ENCODE data around the gene ALOXE3.
"Not testable (repeated sequence)": the region's sequence is repeated elsewhere in the genome, so short reads cannot be mapped to it uniquely, and the experiment has no call there.

ALOXE3 gene

DNA sequence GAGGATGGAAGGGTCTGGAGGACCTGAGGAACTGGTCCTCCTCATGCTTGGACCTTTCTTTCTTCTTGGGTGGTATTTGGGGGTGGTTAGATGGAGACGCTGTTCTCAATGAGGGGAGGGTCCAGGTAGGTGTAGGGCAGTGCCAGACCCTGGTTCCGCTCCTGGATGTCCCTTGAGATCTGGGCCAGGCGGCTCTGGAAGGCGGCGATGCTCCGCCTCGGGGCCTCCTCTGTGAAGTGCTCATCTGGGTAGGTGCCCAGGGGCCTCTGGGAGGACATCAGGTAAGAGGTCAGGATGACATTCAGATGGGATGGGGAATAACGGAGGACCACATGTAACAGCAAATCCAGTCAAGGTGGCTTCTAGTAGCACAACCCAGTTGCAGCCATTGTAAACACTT is 21.8 kb downstream of the ALOXE3 start:
- DNase-seq (ENCODE audit: low spot score), result no peak

DNA sequence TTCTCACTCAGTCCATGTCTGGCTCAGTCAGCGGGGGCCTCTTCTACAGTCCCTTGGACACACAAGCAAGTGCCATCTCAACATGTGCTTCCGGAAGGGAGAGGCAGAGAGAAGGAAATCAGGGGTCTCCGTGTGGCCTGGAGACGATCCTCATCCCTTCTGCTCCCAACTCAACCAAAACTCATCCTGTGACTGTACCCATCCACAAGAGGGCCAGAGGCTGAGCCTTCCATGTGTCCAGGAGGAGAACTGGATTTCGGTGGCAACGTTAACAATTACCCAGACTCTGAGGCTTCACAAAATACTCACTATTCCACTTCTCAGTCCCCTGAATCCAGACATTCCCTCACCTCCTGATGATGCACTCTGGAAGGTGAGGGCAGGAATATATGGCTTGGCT is 23.0 kb downstream of the ALOXE3 start:
- no peak for DNase-seq (ENCODE audit: low spot score)

DNA sequence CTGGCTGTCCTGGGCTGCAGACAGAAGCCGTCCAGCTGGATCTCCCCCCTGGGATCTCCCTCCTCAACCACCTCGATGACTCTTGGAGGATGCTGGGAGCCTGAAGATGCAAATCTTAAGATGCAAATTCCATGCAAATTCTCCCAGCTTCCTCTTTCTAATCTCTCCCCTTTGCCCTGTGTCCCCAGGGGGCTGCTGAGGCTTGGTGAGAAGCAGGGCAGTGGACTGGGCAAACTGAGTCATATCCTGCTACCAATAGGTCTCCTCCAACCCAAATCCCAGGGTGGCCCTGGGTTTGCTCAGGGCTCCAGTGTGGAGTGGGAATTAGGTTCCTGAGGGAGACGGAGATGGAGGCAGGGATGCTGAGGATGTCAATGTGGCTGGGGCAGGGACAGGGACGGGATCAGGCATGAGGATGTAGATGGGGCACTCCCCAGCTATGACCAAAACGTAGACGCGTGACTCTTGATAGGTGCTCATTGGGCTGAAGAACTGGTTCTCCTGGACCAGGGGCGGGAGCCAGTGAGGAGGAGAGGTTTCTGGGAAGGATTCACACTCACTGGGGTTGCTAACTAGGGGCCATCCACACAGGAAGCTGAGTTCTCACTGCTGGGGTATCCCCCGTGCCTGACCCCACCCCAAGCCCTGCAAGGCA is 27.2 kb downstream of the ALOXE3 start:
- no peak for DNase-seq (ENCODE audit: low spot score)

DNA sequence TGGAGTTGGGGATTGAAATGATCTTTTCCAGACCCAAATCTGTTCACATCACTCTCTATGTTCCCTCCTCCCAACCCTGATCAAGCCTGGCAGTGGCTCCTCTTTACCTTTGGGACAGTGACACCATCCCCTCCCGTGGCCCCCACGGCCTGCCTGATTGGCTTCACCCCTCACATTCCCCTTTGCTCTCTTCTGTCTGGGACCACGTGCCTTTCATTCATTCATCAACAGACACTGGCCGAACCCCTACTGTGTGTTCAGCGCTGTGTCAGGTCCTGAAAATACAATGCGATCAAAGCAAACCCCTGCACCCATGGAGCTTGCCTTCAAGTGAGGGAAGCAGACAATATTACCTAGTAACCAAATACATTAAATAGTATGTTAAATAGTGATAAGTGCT is 28.6 kb downstream of the ALOXE3 start:
- no peak for DNase-seq (ENCODE audit: low spot score)

DNA sequence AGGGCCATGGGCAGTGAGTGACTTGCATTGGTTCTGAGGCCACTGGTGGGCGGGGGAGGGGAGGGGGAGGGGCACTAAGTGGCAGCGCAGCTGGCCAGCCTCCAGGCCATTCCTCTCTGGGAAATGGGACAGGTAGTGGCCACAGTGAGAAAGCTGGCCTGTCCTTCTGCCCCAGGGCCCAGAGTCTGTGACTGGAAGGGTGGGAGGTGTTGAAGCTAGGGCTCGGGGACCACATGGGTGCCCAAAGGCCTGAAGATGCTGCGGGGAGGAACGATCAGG is 30.4 kb downstream of the ALOXE3 start:
- DNase-seq (ENCODE audit: low spot score), result no peak

DNA sequence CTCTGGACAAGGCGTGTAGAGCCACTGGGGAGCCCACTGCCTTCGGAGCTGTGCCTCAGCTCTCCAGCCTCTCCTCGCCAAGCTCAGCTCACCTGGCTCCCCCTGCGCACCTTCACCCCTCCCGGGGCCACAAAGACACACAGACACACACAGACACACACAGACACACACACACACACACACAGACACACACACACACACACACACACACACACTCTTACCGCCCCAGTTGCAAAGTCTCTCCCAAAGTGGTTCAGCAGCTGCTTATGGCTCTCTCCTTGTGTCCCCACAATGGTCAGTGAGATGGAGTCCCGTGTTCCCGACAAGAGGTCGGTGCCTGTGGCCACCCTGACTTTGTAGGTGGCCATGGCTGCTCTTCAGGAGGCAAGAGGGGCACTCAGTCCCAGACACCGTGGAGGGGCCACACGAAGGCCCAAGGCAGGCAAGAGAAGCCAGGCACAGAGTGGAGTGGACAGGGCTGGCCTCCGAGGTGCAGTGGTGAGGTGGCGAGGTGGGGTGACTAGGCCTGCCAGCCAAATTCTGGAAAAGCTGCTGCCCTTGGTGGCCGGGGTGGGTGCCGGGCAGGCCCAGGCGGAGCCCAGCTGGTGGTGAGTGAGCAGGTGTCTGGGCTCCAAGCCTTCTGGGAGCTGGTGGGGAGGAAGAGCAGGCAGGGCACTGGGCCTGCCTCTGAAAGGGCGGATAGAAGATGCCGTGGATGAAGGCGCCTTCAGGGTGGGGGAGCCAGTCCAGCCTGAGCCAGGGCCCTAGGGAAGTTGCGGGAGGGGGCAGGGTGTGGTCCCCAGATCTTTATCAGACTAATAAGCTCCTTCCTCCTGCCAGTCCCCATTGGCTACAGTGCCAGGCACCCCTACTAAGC is 31.0 kb downstream of the ALOXE3 start, which contains the start of gene ALOX12B:
Gene ALOX12B, minus strand, starts transcription at position 642 of the 877 bp plus-strand sequence. Its CDS starts 274 bp downstream, at position 368.
- DNase-seq (ENCODE audit: low spot score), result no peak

DNA sequence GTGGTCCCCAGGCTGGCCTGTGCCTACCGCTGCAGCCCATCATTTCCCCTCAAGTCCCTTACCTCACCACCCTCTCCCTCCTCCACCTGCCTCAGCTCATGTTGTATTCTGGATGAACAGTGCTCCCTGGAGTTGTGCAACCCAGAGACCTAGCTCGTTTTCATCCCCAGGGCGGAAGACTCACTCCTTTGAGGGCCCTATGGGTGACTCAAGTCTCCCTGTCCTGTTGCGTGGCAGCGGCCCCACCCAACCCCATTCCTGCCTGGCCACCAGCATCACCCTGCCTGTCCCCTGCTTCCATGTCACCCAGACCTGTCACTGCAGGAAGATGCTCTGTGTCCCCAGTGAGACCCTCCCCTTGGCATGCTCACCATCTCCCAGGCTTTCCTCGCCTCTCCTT is 34.1 kb downstream of the ALOXE3 start:
- DNase-seq (ENCODE audit: low spot score), result no peak

DNA sequence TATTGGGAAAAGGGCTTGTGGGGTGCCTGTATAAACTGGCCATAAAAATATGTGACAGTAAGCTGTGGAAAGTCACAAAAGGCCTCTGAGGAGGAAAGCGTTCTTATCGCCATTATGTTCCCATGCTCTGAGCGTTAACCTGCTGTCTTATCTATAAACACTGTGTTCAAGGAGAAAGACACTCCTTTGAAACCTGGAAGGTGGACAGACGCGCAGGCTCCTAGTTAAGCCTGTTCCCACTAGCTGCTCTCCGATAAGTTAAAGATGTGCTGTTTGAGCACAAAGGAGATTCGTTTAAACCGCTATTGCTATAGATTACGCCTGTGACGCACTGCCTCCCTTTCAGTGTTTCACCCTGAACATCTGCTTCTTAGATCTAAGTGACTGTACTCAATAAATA is 36.0 kb downstream of the ALOXE3 start:
- DNase-seq (ENCODE audit: low spot score), result no peak

DNA sequence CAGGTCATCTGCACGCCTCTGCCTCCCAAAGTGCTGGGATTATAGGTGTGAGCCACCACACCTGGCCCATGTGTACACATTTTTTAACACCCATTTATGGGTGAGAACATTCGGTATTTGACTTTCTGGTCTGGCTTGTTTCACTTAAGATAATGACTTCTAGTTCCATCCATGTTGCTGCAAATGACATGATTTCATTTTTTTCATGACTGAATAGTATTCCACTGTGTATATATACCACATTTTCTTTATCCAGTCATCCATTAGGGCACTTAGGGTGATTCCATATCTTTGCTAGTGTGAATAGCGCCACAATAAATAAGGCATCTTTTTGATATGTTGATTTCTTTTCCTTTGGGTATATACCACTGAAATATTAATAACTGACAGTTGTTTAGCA is 36.4 kb downstream of the ALOXE3 start:
- DNase-seq (ENCODE audit: low spot score), result no peak

DNA sequence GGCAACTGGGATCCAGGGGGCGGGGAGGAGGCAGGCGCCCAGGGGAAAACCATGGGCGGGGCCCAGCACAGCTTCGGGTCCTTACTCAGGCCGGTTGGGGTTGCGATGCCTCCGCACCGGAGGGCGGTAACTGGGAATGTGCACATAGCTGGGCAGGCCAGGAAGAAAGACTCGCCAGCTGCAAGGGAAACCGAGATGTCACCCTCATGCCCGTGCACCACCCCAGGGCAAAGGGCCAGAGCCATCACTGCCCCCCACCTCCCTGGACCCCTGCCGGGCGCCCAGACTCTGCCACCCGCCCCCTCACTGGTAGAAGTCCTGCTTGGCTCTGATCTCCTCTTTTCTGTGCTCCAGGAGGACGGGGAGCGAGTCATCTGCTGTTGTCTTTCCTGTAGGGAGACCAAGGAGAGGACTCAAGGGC is 37.5 kb downstream of the ALOXE3 start:
- DNase-seq (ENCODE audit: low spot score), result no peak

DNA sequence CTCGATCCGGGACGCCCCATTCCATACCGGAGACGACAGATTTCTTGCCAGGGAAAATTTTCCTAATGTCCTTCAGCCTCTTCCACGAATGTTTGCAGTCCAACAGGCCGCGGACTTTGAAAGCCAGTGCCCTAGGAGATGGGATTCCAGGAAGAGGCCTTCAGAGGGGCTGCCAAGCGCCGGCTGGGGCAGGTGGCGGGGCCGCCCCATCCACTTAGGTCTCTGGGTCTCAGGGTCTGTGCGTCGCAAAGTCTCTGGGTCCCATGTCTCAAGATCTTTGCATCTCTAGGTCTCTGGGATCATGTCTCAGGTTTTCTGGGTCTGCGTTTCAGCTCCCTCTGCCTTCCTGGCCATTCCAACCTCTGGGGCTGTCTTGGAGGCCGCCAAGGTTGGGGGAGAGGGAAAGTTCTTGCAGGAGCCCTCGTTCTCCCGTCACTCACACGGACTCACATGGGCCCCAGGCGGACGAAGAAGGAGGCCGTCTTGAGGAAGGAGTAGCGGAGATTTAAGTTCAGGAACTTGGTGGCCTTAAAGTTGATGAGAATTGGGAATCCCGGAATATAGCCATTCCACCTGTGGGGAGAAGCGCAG is 38.0 kb downstream of the ALOXE3 start:
- DNase-seq (ENCODE audit: low spot score), result no peak

DNA sequence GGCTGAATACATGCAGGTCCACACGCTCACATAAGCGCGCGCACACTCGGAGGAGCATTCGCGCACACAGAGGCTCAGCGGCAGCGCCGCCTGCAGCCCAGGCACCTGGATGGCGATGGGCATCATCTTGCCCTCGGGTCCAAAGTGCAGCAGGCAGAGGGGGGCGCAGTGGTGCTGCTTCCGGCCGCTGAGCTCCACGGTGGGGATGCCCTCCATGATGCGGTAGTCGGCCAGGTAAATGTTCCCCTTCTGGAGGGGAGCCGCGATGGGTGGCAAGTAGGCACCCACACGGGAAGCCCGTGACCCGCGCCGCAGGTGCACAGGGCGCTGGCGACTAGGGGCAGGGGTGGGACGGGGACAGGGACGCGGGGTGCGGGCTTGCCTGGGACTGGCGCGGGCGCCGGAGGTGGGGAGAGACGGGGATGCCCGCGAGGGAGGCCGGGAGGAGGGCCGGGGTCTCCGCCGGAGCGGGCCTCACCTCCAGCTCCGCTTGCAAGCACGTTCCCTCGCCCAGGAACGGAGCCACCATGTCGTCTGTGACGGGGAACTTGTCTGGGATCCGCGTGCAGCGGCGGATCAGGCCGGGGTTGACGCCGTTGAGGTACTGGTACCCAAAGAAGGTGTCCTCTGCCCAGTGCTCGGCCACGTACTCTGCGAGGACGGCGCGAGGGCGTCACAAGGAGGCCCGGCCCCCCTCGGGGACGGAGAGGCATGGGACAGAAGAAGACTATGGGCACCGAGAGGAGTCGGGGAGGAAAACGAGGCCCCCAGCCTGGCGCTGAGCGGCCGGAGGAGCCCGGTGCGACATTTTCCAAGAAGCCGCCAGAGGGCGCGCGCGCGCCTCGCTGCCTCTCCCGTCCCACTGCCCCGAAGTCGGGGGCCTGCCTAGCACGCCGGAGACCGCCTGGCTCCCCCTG is 38.8 kb downstream of the ALOXE3 start:
- DNase-seq (ENCODE audit: low spot score), result peak; percentile 90

DNA sequence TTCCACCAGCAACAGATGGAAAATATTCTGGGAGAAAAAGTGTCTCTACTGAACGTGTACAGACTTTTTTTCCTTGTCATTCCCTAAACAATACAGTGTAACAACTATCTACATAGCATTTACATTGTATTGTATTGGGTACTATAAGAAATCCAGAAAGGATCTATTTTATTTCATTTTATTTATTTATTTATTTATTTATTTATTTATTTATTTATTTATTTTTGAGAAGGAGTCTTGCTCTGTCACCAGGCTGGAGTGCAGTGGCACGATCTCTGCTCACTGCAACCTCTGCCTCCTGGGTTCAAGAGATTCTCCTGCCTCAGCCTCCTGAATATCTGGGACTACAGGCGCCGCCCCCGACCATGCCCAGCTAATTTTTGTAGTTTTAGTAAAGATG is 40.4 kb downstream of the ALOXE3 start:
- DNase-seq (ENCODE audit: low spot score), result not testable (repeated sequence)

DNA sequence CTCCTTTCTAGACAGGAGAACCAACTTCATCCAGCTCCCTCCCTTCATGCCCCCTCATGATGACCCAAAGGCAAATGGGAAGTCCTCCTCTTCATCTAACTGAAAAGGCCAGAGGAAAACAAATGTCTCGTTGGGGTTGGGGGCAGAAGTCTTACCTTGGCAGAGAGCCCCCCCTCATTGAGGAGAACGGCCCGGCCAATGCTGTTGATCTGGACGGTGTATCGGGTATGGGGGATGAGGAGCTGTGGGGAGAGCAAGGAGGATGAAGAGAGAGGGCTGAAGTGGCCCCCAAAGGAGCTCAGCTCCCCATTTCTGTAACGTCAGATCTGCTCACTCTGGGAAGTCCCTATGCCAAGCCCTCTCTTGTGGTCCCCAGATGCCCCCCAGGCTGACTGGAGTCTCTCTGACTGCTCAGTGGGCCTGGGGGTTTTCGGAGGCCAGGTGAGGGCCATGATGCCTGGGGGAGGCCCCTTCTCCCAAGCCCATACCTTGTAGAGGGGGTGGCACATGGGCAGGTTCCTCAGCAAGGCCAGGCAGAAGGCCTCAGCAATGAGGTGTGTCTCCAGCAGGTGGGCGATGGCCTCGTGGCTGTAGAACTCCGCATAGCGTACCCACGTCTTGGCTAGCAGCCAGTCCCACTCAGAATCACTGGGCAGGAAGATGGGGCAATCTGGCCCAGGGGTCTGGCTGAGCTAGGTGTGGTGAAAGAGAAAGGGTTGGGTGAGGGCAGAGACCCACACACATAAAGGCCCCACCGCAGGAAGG is 41.6 kb downstream of the ALOXE3 start:
- no peak for DNase-seq (ENCODE audit: low spot score)

DNA sequence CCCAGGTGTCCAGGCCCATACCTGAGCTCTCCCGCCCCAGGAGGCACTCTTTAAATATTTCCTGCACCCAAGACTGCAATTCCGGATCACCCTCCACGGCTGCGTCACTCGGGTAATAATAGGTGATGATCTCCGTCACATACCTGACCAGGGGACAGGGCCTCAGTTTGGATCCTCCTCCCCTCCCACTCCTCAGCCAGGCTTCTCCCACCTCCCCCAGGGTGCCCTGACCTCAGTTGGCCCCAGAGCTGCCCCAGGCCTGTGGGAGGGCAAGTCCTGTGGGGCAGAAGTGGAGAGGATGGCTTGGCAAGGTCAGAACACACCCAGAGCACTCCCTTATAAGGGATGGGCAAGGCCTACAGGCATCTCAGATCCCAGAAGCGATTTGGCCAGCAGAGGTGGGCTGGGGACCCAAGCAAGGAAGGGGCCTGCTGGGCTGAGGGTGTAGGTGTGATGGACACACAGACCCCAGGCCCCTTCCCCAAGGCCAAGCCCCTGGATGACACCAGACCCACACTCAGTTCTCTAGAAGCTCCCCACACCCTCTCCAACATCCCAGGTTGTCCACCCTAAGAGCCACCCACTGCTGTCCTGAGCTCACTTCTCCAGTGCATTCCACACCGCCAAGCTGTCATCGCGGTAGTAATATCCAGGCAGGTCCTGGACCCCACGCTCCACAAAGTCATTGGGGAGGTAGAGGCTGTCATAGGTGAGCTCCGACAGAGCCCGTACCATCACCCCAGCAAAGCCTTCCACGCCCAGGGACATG is 42.6 kb downstream of the ALOXE3 start:
- DNase-seq (ENCODE audit: low spot score), result no peak

DNA sequence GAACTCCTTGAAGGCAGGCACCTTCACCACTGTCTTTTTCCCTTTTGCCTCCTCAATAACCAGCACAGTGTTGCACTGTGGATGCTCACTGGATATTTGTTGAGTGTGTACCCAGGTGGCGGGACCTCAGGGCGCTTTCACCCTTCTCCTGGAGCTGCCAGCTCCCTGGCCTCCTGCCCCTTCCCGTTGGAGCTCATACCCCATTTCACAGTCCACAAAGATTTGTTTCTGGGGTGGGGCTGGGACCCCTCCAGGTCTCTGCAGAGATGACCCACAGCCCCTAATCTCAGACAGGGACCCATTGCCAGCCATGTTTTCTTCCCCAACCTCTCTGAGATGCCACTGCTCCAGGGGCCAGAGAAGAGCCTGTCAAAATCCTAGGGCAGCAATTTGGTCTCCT is 43.2 kb downstream of the ALOXE3 start:
- no peak for DNase-seq (ENCODE audit: low spot score)

DNA sequence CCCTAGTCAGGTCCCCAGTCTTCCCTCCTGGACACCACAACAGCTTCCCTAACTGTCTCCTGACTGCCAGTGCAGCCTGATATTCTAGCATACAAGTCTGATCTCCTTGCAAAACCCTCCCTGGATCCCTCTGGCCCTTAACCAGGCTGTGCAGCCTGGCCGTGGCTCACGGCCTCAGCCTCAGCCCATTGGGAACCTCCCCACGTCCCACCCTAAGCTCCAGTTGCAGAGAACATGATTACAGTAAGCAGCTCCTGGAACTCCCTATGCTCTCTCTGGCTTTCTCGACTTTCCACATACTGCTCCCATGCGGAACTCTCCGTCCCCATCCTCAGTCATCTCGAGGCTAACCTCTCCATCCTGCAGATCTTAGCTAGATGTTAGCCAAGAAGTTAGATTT is 43.8 kb downstream of the ALOXE3 start:
- DNase-seq (ENCODE audit: low spot score), result no peak

DNA sequence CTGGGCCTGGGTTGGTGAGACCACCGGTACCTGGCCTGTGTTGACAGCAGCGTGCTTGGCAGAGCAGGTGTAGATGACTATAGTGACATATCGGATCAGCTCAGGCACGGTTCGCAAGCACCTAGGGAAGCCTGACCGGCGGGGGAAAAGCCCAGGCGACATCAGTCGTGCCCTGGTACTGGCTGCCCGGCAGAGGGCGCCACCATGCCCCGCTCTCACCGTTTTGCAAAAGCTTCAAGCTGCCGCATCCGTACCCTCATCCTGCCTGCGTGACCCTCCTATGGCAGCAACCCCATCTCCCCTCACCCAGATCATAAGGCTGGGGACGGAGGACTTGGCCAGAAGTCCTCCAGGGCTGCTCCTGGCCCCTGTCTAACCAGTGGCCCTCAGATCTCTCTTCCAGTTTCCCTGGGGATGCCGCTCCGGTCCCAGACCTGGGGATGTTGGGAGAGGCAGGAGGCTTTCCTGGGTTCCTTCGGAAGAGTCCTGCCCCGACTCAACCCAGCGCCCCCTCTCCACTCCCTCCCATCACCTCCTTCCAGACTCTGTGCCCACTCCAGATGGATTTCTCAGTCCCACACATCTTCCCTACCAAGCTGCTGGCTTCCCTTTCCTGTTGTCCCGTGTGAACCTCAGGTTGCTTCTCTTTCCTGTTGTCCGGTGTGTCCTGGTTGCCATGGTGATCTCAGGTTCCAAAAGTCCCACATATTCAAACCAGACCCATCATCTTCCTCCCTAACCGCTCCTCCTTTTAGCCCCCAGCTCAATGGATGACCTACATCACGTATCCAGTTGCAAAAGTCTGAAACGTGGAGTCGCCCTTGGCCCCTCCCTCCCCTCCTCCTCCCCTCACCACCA is 44.5 kb downstream of the ALOXE3 start:
- peak; percentile 87 for DNase-seq (ENCODE audit: low spot score)

DNA sequence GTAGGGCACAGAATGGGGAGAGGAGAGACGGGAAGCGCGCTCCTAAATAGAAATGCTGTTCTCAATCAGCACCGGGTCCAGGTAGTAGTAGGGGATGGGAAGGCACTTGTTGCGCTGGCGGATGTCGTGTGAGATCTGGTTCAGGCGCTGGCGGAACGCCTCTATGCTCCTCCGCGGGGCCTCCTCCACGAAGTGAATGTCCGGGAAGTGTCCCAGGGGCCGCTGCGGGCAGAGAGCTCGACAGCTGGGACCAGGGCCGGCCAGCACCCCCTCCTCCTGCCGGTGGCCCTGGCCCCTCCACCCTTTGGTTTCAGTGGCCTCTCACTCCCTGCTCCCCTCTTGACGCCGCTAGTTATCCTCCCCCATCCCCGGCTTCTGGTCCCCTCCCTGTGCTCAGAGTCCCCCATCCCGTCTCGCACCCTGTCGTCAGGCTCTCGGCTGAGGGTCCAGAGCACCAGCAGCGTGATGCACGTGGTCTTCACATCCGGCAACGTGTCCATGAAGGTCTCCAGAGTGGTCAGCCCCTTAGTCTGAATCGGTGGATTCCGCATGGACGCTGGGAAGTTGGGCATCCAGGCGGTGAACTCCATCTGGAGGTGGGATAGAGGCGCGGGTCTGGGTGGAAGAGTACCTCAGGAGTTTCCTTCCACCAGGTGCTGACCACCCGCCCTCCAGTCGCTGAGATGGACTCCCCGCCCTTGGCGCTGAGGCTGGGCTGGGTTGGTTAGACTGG is 45.4 kb downstream of the ALOXE3 start:
- no peak for DNase-seq (ENCODE audit: low spot score)
